GM12892 (cell line): ENCODE data around the gene CHST9.
"Not testable (repeated sequence)": the region's sequence is repeated elsewhere in the genome, so short reads cannot be mapped to it uniquely, and the experiment has no call there.

Experiments used
- DNase-seq: peaks from one replicate; pipeline ENCODE4 v3.0.0; 2011; ENCODE audit not compliant: insufficient read length
- FAIRE-seq: peaks from 2 replicates; lab custom pipeline; 2011; peaks lifted over from hg19 to GRCh38; lab: Jason Lieb, UNC
- POLR2A ChIP-seq: IDR thresholded peaks from 2 replicates; pipeline ENCODE4 v1.6.1; 2011; ENCODE audit warnings: low read depth, low read length, control low read depth
- POLR2AphosphoS5 ChIP-seq: IDR thresholded peaks from 2 replicates; pipeline ENCODE4 v1.6.1; 2011; ENCODE audit warnings: low read depth, low read length, control low read depth
- TAF1 ChIP-seq: IDR thresholded peaks from 2 replicates; pipeline ENCODE4 v1.6.1; 2011; ENCODE audit warnings: low read depth, mild to moderate bottlenecking, control low read depth, low read length, borderline replicate concordance

Gene CHST9

GRCh38 chr18:26976206-26976605, 208.9 kb downstream of the CHST9 start:
- DNase-seq (no peak), FAIRE-seq (no peak)
- no peak for TF ChIP-seq POLR2A
- TF ChIP-seq POLR2AphosphoS5 = no peak
- TF ChIP-seq TAF1 = no peak

- not testable (repeated sequence) for DNase-seq, FAIRE-seq
Measured at GRCh38 chr18:26972549-26972948, 212.6 kb downstream of the CHST9 start.

DNA sequence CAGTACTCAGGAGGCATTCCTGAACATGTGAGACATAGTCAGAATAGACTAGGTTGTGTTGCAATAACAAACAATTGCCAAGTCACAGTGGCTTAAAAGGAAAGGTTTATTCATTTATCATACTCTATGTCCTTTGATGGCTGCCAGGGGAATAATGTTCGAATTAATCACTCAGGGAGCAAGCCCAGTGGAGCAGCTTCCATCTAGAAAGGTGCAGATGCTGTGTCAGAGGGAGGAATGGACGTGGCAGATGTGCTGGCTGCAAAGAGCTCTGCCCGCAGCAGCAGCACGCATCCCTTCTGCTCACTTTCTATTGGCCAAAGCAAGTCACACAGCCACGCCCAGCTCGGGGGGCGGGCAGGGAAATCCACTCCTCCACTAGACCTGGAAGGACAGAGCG, 213.7 kb downstream of the CHST9 start:
- no peak for FAIRE-seq
- TF ChIP-seq TAF1 (no peak), POLR2A (no peak), POLR2AphosphoS5 (no peak)

GRCh38 chr18:26970637-26971036, 214.5 kb downstream of the CHST9 start:
- no peak for FAIRE-seq
- DNase-seq = no peak
- no peak for TF ChIP-seq TAF1
- no peak for TF ChIP-seq POLR2AphosphoS5
- no peak for TF ChIP-seq POLR2A

More for the DNA sequence above, 213.7 kb downstream of the CHST9 start:
- DNase-seq = no peak

- TF ChIP-seq TAF1 = no peak
- TF ChIP-seq POLR2AphosphoS5 = no peak
- TF ChIP-seq POLR2A = no peak
- no peak for FAIRE-seq
- no peak for DNase-seq
Measured at GRCh38 chr18:26965206-26965605, 219.9 kb downstream of the CHST9 start.

GRCh38 chr18:26963292-26963691, 221.8 kb downstream of the CHST9 start:
- no peak for DNase-seq
- TF ChIP-seq TAF1 (no peak), POLR2A (no peak), POLR2AphosphoS5 (no peak)
- no peak for FAIRE-seq

GRCh38 chr18:26961839-26962238, 223.3 kb downstream of the CHST9 start:
- FAIRE-seq (no peak), DNase-seq (no peak)
- no peak for TF ChIP-seq POLR2A
- no peak for TF ChIP-seq TAF1
- no peak for TF ChIP-seq POLR2AphosphoS5

DNA sequence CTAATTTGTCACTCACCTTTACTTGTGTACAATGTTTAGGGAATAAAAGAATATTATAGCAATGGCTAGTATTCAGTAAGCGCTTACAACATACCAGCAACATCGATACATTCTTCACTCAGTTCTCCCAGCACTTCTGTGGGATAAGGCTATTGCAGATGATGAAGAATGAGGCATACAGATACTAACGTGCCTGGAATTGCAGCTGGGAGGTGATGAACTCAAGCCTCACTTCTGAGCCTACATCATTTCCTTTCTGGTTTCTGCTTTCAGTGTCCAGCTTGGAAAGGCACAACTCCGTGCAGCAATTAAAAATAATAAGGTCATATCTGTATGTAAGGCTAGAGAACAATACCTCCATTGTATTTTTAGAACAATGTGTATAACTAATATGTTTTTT, 224.2 kb downstream of the CHST9 start:
- DNase-seq = no peak
- TF ChIP-seq POLR2A (no peak), POLR2AphosphoS5 (no peak), TAF1 (no peak)
- FAIRE-seq = no peak

GRCh38 chr18:26956863-26957262, 228.2 kb downstream of the CHST9 start:
- FAIRE-seq (no peak), DNase-seq (no peak)
- TF ChIP-seq TAF1 = no peak
- no peak for TF ChIP-seq POLR2AphosphoS5
- no peak for TF ChIP-seq POLR2A

GRCh38 chr18:26948703-26949102, 236.4 kb downstream of the CHST9 start:
- no peak for FAIRE-seq
- no peak for DNase-seq
- no peak for TF ChIP-seq POLR2A
- TF ChIP-seq POLR2AphosphoS5 = no peak
- TF ChIP-seq TAF1 = no peak

- FAIRE-seq = no peak
- TF ChIP-seq TAF1 = no peak
- no peak for DNase-seq
Measured at GRCh38 chr18:26943906-26944305, 241.2 kb downstream of the CHST9 start.

- no peak for TF ChIP-seq TAF1
- no peak for TF ChIP-seq POLR2A
- TF ChIP-seq POLR2AphosphoS5 = no peak
- no peak for FAIRE-seq
- no peak for DNase-seq
Measured at GRCh38 chr18:26941584-26941983, 243.5 kb downstream of the CHST9 start.

DNA sequence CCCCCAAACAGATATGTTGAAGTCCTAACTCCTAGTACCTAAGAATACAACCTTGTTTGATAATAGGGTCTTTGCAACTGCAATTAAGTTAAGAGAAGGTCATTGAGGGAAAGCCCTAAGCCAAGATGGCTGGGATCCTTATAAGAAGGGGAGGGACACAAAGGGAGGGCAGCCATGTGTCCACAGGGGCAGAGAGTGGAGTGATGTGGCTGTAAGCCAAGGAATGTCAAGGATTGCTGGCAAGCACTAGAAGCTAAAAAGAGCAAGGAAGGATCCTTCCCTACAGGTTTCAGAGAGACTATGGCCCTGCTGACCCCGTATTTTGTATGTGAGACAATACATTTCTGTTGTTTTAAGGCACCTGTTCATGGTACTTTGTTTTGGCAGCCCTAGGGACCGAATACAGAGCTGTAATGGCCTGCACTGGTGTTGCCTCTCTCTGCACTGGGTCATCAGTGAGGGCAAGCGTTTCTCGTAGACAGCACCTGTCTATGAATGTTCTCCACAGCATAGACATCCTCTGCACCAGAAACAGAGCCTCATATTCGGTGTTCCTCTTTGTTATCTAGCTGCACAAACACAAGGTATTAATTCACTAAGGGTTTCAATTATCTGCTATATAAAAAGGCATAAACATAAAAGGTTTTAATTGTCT, 244.2 kb downstream of the CHST9 start:
- DNase-seq (no peak), FAIRE-seq (no peak)
- no peak for TF ChIP-seq POLR2A
- TF ChIP-seq POLR2AphosphoS5 = no peak
- TF ChIP-seq TAF1 = no peak
